ENCODE data around the gene MBD3. TPM values are rescaled to one million over a fixed set of nuclear protein-coding genes. Genes with fewer than 3 reads are reported as not detected.

The MBD3 gene
- total RNA-seq, 1 donor, result 78.5 TPM

- Histone ChIP-seq H3K36me3 (ENCODE audit: insufficient read depth, low read length) (peaks cover 19% of the 10 kb centered on the region), H2AFZ (ENCODE audit: low read length) (no peak overlapping the region), H3K4me3 (ENCODE audit: insufficient read depth, low read length) (no peak overlapping the region), H3K4me2 (ENCODE audit: insufficient read depth, low read length) (no peak overlapping the region), H3K4me1 (ENCODE audit: insufficient read depth, low read length) (peaks cover 15% of the 10 kb centered on the region), H3K27me3 (ENCODE audit: insufficient read depth, low read length) (no peaks in the 10 kb centered on the region), H4K20me1 (ENCODE audit: insufficient read depth, low read length) (peaks cover 35% of the 10 kb centered on the region), H3K27ac (ENCODE audit: low read depth, low read length) (no peak overlapping the region), H3K79me2 (ENCODE audit: insufficient read depth, low read length) (peaks cover 70% of the 10 kb centered on the region), H3K9me3 (ENCODE audit: low read depth, low read length) (no peaks in the 10 kb centered on the region)
- no peak for DNase-seq (ENCODE audit: insufficient read length, low spot score, missing footprints)
- no peak for TF ChIP-seq CTCF (IDR thresholded peaks at IDR 0.05; ENCODE audit: extremely low read depth, low read depth, low read length)
Measured at GRCh38 chr19:1602091-1602707, 9.5 kb upstream of the MBD3 start.

- Histone ChIP-seq H4K20me1 (ENCODE audit: insufficient read depth, low read length) (peaks cover 35% of the 10 kb centered on the region), H3K36me3 (ENCODE audit: insufficient read depth, low read length) (peaks cover 25% of the 10 kb centered on the region), H3K27me3 (ENCODE audit: insufficient read depth, low read length) (no peaks in the 10 kb centered on the region), H2AFZ (ENCODE audit: low read length) (no peak overlapping the region), H3K79me2 (ENCODE audit: insufficient read depth, low read length) (peaks cover 70% of the 10 kb centered on the region), H3K4me1 (ENCODE audit: insufficient read depth, low read length) (peaks cover 13% of the 10 kb centered on the region), H3K4me3 (ENCODE audit: insufficient read depth, low read length) (no peak overlapping the region), H3K4me2 (ENCODE audit: insufficient read depth, low read length) (no peak overlapping the region), H3K9me3 (ENCODE audit: low read depth, low read length) (no peaks in the 10 kb centered on the region), H3K27ac (ENCODE audit: low read depth, low read length) (no peak overlapping the region)
- no peak for TF ChIP-seq CTCF (IDR thresholded peaks at IDR 0.05; ENCODE audit: extremely low read depth, low read depth, low read length)
- DNase-seq (ENCODE audit: insufficient read length, low spot score, missing footprints), result no peak
Measured at GRCh38 chr19:1601613-1602064, 9.0 kb upstream of the MBD3 start.

GRCh38 chr19:1599460-1599846 is 6.8 kb upstream of the MBD3 start:
- H3K27me3 ChIP-seq (ENCODE audit: insufficient read depth, low read length), result no peaks in the 10 kb centered on the region
- DNase-seq (ENCODE audit: insufficient read length, low spot score, missing footprints), result no peak
- no peaks in the 10 kb centered on the region for H3K9me3 ChIP-seq (ENCODE audit: low read depth, low read length)
- no peak overlapping the region for H3K27ac ChIP-seq (ENCODE audit: low read depth, low read length)
- no peak overlapping the region for H3K4me3 ChIP-seq (ENCODE audit: insufficient read depth, low read length)
- peaks cover 5% of the 10 kb centered on the region for H3K4me1 ChIP-seq (ENCODE audit: insufficient read depth, low read length)
- no peak for TF ChIP-seq CTCF (IDR thresholded peaks at IDR 0.05; ENCODE audit: extremely low read depth, low read depth, low read length)
- peaks cover 62% of the 10 kb centered on the region for H3K79me2 ChIP-seq (ENCODE audit: insufficient read depth, low read length)
- H2AFZ ChIP-seq (ENCODE audit: low read length), result no peak overlapping the region
- peaks cover 35% of the 10 kb centered on the region for H3K36me3 ChIP-seq (ENCODE audit: insufficient read depth, low read length)
- no peak overlapping the region for H3K4me2 ChIP-seq (ENCODE audit: insufficient read depth, low read length)
- H4K20me1 ChIP-seq (ENCODE audit: insufficient read depth, low read length), result peaks cover 35% of the 10 kb centered on the region

- no peaks in the 10 kb centered on the region for H3K9me3 ChIP-seq (ENCODE audit: low read depth, low read length)
- H3K79me2 ChIP-seq (ENCODE audit: insufficient read depth, low read length), result peaks cover 57% of the 10 kb centered on the region
- no peak overlapping the region for H3K4me3 ChIP-seq (ENCODE audit: insufficient read depth, low read length)
- H3K27me3 ChIP-seq (ENCODE audit: insufficient read depth, low read length), result no peaks in the 10 kb centered on the region
- peaks cover 35% of the 10 kb centered on the region for H3K36me3 ChIP-seq (ENCODE audit: insufficient read depth, low read length)
- H3K4me2 ChIP-seq (ENCODE audit: insufficient read depth, low read length), result no peak overlapping the region
- peaks cover 35% of the 10 kb centered on the region for H4K20me1 ChIP-seq (ENCODE audit: insufficient read depth, low read length)
- no peak overlapping the region for H3K27ac ChIP-seq (ENCODE audit: low read depth, low read length)
- no peak overlapping the region for H2AFZ ChIP-seq (ENCODE audit: low read length)
- no peaks in the 10 kb centered on the region for H3K4me1 ChIP-seq (ENCODE audit: insufficient read depth, low read length)
- no peak for TF ChIP-seq CTCF (IDR thresholded peaks at IDR 0.05; ENCODE audit: extremely low read depth, low read depth, low read length)
- DNase-seq (ENCODE audit: insufficient read length, low spot score, missing footprints), result no peak
Measured at GRCh38 chr19:1598777-1599459, 6.3 kb upstream of the MBD3 start.
